ENCODE measurements around the gene ZNF888. TPM values are rescaled to one million over a fixed set of nuclear protein-coding genes. Genes with fewer than 3 reads are reported as not detected.

The ZNF888 gene
- total and polyA plus RNA-seq, 2 donors (not counting 1 experiment from before 2014, with no cell fraction given) = 2.7 to 15.6 TPM

GRCh38 chr19:52896431-52897137, 26.6 kb downstream of the ZNF888 start:
- H3K4me2 ChIP-seq (replicated peaks; ENCODE audit: low read depth, low read length, poor library complexity, severe bottlenecking) = peak overlapping the region; percentile 88
- Mint-ChIP-seq H3K27ac (peak overlapping the region; percentile 94), H3K9me3 (ENCODE audit: insufficient read depth) (no peaks in the 10 kb centered on the region), H3K4me1 (peaks cover 23% of the 10 kb centered on the region), H3K4me3 (peak overlapping the region; percentile 96), H3K27me3 (no peaks in the 10 kb centered on the region)
- H3K4me3 ChIP-seq (ENCODE audit: control extremely low read depth in 1 of 5, extremely low read depth in 1 of 5, insufficient read depth in 1 of 5, low read depth in 2 of 5, low read length in 4 of 5) = peak overlapping the region; percentile 85 to 98 (median 98)
- H3K4me1 ChIP-seq (ENCODE audit: control insufficient read depth in 2 of 2, insufficient read depth in 2 of 2, low read length in 2 of 2) = peaks cover 5 to 17% of the 10 kb centered on the region in 2 donors
- intact Hi-C loops (cut with micrococcal nuclease) = loop anchor here (1.0 to 5.0 kb wide), 10 partner anchors 26 to 725 kb away; partner anchors contain the start of genes ZNF160, ZNF468, ZNF525 and ZNF808
- ATAC-seq (ENCODE audit: low read depth) (no peak), DNase-seq (no peak)
- H4K20me1 ChIP-seq (ENCODE audit: control insufficient read depth, insufficient read depth, low read length, poor library complexity, severe bottlenecking) = no peaks in the 10 kb centered on the region
- POLR2A ChIA-PET = interaction anchor here (0.6 kb wide), 1 partner anchor 161 kb away, joined by 3 read pairs; no protein-coding TSS in a partner anchor
- H3K9me3 ChIP-seq (ENCODE audit: control extremely low read depth in 1 of 3, control insufficient read depth in 2 of 3, insufficient read depth in 1 of 3, low read length in 2 of 3) = peaks cover 0 to 14% (median 0%) of the 10 kb centered on the region in 3 donors
- TF ChIP-seq, protein P1, sequence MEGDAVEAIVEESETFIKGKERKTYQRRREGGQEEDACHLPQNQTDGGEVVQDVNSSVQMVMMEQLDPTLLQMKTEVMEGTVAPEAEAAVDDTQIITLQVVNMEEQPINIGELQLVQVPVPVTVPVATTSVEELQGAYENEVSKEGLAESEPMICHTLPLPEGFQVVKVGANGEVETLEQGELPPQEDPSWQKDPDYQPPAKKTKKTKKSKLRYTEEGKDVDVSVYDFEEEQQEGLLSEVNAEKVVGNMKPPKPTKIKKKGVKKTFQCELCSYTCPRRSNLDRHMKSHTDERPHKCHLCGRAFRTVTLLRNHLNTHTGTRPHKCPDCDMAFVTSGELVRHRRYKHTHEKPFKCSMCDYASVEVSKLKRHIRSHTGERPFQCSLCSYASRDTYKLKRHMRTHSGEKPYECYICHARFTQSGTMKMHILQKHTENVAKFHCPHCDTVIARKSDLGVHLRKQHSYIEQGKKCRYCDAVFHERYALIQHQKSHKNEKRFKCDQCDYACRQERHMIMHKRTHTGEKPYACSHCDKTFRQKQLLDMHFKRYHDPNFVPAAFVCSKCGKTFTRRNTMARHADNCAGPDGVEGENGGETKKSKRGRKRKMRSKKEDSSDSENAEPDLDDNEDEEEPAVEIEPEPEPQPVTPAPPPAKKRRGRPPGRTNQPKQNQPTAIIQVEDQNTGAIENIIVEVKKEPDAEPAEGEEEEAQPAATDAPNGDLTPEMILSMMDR (IDR thresholded peaks at IDR 0.05) = no peak
- TF ChIP-seq EZH2 (IDR thresholded peaks at IDR 0.05; ENCODE audit: borderline replicate concordance, insufficient read depth, low read depth, low read length, poor library complexity, severe bottlenecking) = no peak
- H3K27me3 ChIP-seq (replicated peaks in 1 of 4; ENCODE audit: control extremely low read depth in 1 of 4, control insufficient read depth in 3 of 4, insufficient read depth in 4 of 4, low read length in 3 of 4) = no peaks in the 10 kb centered on the region
- peak overlapping the region; percentile 87 for H2AFZ ChIP-seq (ENCODE audit: insufficient read depth, low read depth, low read length, poor library complexity, severe bottlenecking)
- peak overlapping the region; percentile 85 for H3K9ac ChIP-seq (ENCODE audit: low read length)
- H3K27ac ChIP-seq (ENCODE audit: low read length in 2 of 2) = peak overlapping the region; percentile 66 to 83
- peaks cover 36% of the 10 kb centered on the region for H3K79me2 ChIP-seq (ENCODE audit: control insufficient read depth, insufficient read depth, low read length)
- peaks cover 1 to 7% of the 10 kb centered on the region in 2 experiments for H3K36me3 ChIP-seq (replicated peaks in 1 of 2; ENCODE audit: control extremely low read depth in 1 of 2, control insufficient read depth in 1 of 2, extremely low read depth in 1 of 2, insufficient read depth in 2 of 2, low read length in 1 of 2)
- WGBS (ENCODE audit: insufficient coverage) = 25% methylated on average over 15 of the region's 24 CpGs
- CTCF ChIA-PET = no interaction called here

DNA sequence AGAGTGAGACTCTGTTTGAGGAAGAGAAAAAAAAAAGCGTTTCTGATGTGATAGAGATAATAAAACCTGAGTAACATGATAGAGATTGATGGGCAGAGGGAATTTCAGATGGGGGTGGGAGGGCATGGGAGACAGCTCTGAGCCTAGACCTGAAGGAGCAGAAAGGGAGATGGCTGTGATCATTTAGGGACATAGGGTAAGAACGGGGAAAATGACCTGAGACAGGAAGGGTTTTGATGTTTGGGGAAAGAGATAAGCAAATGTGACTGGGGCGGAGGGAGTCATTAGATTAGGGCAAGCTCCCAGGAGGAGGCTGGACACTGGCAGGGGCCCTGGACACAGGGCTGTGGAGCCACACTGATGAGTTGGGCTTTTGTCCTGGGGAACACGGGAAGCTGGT, 31.9 kb downstream of the ZNF888 start:
- H3K36me3 ChIP-seq (replicated peaks in 1 of 2; ENCODE audit: control extremely low read depth in 1 of 2, control insufficient read depth in 1 of 2, extremely low read depth in 1 of 2, insufficient read depth in 2 of 2, low read length in 1 of 2) = peaks cover 5 to 32% of the 10 kb centered on the region in 2 experiments
- DNase-seq (no peak), ATAC-seq (ENCODE audit: low read depth) (no peak)
- 67% methylated on average over 4 of the region's 4 CpGs for WGBS (ENCODE audit: insufficient coverage)
- no peak overlapping the region for H3K4me3 Mint-ChIP-seq
- H3K4me1 ChIP-seq (ENCODE audit: control insufficient read depth in 2 of 2, insufficient read depth in 2 of 2, low read length in 2 of 2) = peaks cover 0 to 1% of the 10 kb centered on the region in 2 donors
- H3K9me3 ChIP-seq (ENCODE audit: control extremely low read depth in 1 of 3, control insufficient read depth in 2 of 3, insufficient read depth in 1 of 3, low read length in 2 of 3) = peaks cover 0 to 12% (median 0%) of the 10 kb centered on the region in 3 donors
- no peak overlapping the region for H3K9ac ChIP-seq (ENCODE audit: low read length)
- intact Hi-C loops (cut with micrococcal nuclease) = no loop called here
- no peaks in the 10 kb centered on the region for H3K27me3 ChIP-seq (replicated peaks in 1 of 4; ENCODE audit: control extremely low read depth in 1 of 4, control insufficient read depth in 3 of 4, insufficient read depth in 4 of 4, low read length in 3 of 4)
- peaks cover 2% of the 10 kb centered on the region for H3K9me3 Mint-ChIP-seq (ENCODE audit: insufficient read depth)
- ChIA-PET POLR2A (no interaction called here), CTCF (no interaction called here)
- H3K27ac Mint-ChIP-seq = no peak overlapping the region
- peaks cover 19% of the 10 kb centered on the region for H3K79me2 ChIP-seq (ENCODE audit: control insufficient read depth, insufficient read depth, low read length)
- H4K20me1 ChIP-seq (ENCODE audit: control insufficient read depth, insufficient read depth, low read length, poor library complexity, severe bottlenecking) = no peaks in the 10 kb centered on the region
- no peak overlapping the region for H2AFZ ChIP-seq (ENCODE audit: insufficient read depth, low read depth, low read length, poor library complexity, severe bottlenecking)
- peaks cover 16% of the 10 kb centered on the region for H3K4me1 Mint-ChIP-seq
- H3K27ac ChIP-seq (ENCODE audit: low read length in 2 of 2) = no peak overlapping the region
- H3K27me3 Mint-ChIP-seq = no peaks in the 10 kb centered on the region
- no peak for TF ChIP-seq EZH2 (IDR thresholded peaks at IDR 0.05; ENCODE audit: borderline replicate concordance, insufficient read depth, low read depth, low read length, poor library complexity, severe bottlenecking)
- TF ChIP-seq, protein P1 (IDR thresholded peaks at IDR 0.05) = no peak
- no peak overlapping the region for H3K4me3 ChIP-seq (ENCODE audit: control extremely low read depth in 1 of 5, extremely low read depth in 1 of 5, insufficient read depth in 1 of 5, low read depth in 2 of 5, low read length in 4 of 5)
- no peak overlapping the region for H3K4me2 ChIP-seq (replicated peaks; ENCODE audit: low read depth, low read length, poor library complexity, severe bottlenecking)

Measured in B cell (primary cell).